GM12878 (cell line): Measurements from ENCODE around the gene GRIK2. TPM values are rescaled to one million over a fixed set of nuclear protein-coding genes. Genes with fewer than 3 reads are reported as not detected.

Source experiments
- ATAC-seq: fragments of 200-7000 bp; cut with Tn5 transposase; 3 replicates; pipeline ENCODE4 v1.9.1; 2020; ENCODE audit warnings: mild to moderate bottlenecking, moderate library complexity
- BruUV-seq: library from RNA; stranded (reverse); fragments of 400-500 nt; replicated peaks from 2 replicates; lab custom pipeline; 2021; lab: Mats Ljungman, UMichigan
- CTCF ChIA-PET: fragments of 300-600 bp; sonication (Branson Sonifier 250); formaldehyde crosslinking; extraction: SDS; loops from one replicate; lab custom pipeline; 2021; ENCODE audit warnings: inconsistent platforms; lab: Yijun Ruan, JAX
- POLR2A ChIA-PET: fragments of 350-600 bp; formaldehyde crosslinking; extraction: SDS; loops from one replicate; lab custom pipeline; 2021; ENCODE audit warnings: inconsistent platforms; lab: Charles Lee
- RAD21 ChIA-PET: fragments of 300-600 bp; sonication (Branson Sonifier 250); formaldehyde crosslinking; loops from one replicate; lab custom pipeline; 2023; ENCODE audit warnings: antibody characterized with exemption; ENCODE audit not compliant: unreplicated experiment; lab: Charles Lee
- SMC1A ChIA-PET: fragments of 300-600 bp; sonication (Branson Sonifier 250); formaldehyde crosslinking; loops from one replicate; lab custom pipeline; 2023; ENCODE audit not compliant: unreplicated experiment, uncharacterized antibody; lab: Charles Lee
- DNase-seq: peaks from one replicate; pipeline ENCODE4 v3.0.0-alpha.2; 2011; ENCODE audit warnings: low read depth, low spot score
- FAIRE-seq: peaks from 3 replicates; lab custom pipeline; 2011; peaks lifted over from hg19 to GRCh38; lab: Jason Lieb, UNC
- H2AFZ ChIP-seq: 2 replicates; pipeline ENCODE4 v1.6.0; 2011; ENCODE audit warnings: low read depth, low read length, control low read depth; ENCODE audit not compliant: control insufficient read depth
- H3K27ac ChIP-seq: 2 replicates; pipeline ENCODE4 v1.5.1; 2011; ENCODE audit warnings: control low read depth; ENCODE audit not compliant: control insufficient read depth, insufficient read depth
- H3K27me3 ChIP-seq, 2 experiments: replicated peaks in 1 of 2; 2 replicates each; pipeline versions ENCODE4 v1.6.0 to v1.6.1; 2011; ENCODE audit warnings: low read length in 1 of 2; ENCODE audit not compliant: control insufficient read depth in 2 of 2, insufficient read depth in 2 of 2
- H3K36me3 ChIP-seq, 2 experiments: 2 replicates each; pipeline ENCODE4 v1.5.1; 2011; ENCODE audit warnings: low read length in 1 of 2; ENCODE audit not compliant: control insufficient read depth in 2 of 2, insufficient read depth in 2 of 2
- H3K4me1 ChIP-seq: 2 replicates; pipeline ENCODE4 v1.6.1; 2011; ENCODE audit warnings: mild to moderate bottlenecking, low read length, moderate library complexity, mixed read lengths; ENCODE audit not compliant: control insufficient read depth, insufficient read depth
- H3K4me2 ChIP-seq: 2 replicates; pipeline ENCODE4 v1.6.0; 2011; ENCODE audit warnings: control low read depth; ENCODE audit not compliant: control insufficient read depth, insufficient read depth
- H3K4me3 ChIP-seq: fragments of 200-600 bp; sonication (generic); 2 replicates; pipeline ENCODE4 v1.5.1; 2016
- H3K79me2 ChIP-seq: 2 replicates; pipeline ENCODE4 v1.6.0; 2011; ENCODE audit warnings: low read length; ENCODE audit not compliant: control insufficient read depth, insufficient read depth
- H3K9ac ChIP-seq: 2 replicates; pipeline ENCODE4 v1.8.0; 2011; ENCODE audit warnings: low read length, control low read depth, mixed read lengths; ENCODE audit not compliant: control insufficient read depth, insufficient read depth
- H3K9me3 ChIP-seq: replicated peaks from 3 replicates; pipeline ENCODE4 v1.5.1; 2011; ENCODE audit warnings: mild to moderate bottlenecking, low read length; ENCODE audit not compliant: control insufficient read depth, insufficient read depth
- H4K20me1 ChIP-seq: 2 replicates; pipeline ENCODE4 v1.6.0; 2011; ENCODE audit not compliant: control insufficient read depth, insufficient read depth
- ATF3 ChIP-seq: IDR thresholded peaks from 2 replicates; pipeline ENCODE4 v1.6.1; 2011; ENCODE audit warnings: low read depth, mild to moderate bottlenecking, low read length, moderate library complexity, borderline replicate concordance; ENCODE audit errors: extremely low read depth
- BMI1 ChIP-seq: fragments of 450-650 bp; IDR thresholded peaks from 2 replicates; pipeline ENCODE4 v1.6.1; 2016; ENCODE audit warnings: mild to moderate bottlenecking, moderate library complexity, borderline replicate concordance
- EZH2 ChIP-seq: IDR thresholded peaks from 2 replicates; pipeline ENCODE4 v1.6.1; 2012; ENCODE audit warnings: low read depth, mild to moderate bottlenecking, control low read depth, inconsistent platforms, low read length, borderline replicate concordance; ENCODE audit not compliant: control insufficient read depth
- RAD21 ChIP-seq: IDR thresholded peaks from 2 replicates; pipeline ENCODE4 v1.6.1; 2011; ENCODE audit warnings: mild to moderate bottlenecking, low read depth, low read length, moderate library complexity; ENCODE audit not compliant: insufficient read depth
- REST ChIP-seq: IDR thresholded peaks from 2 replicates; pipeline ENCODE4 v1.6.1; 2012; ENCODE audit warnings: mild to moderate bottlenecking, low read depth, low read length
- ZNF274 ChIP-seq: IDR thresholded peaks from one replicate; pipeline ENCODE4 v1.8.0; 2011; ENCODE audit not compliant: insufficient read length, insufficient read depth
- WGBS: methylation state at CpG from one replicate; pipeline ENCODE4 v1.1.6; 2016; ENCODE audit warnings: low lambda C conversion rate; ENCODE audit not compliant: insufficient replicate concordance, insufficient coverage; ENCODE audit errors: missing lambda C conversion rate; 5-methylcytosine and 5-hydroxymethylcytosine counted together
- in situ Hi-C: fragments of 300-500 bp; cut with MboI; formaldehyde crosslinking; loops from 9 replicates; pipeline ENCODE4 v1.14.3; 2018; ENCODE audit warnings: mixed read lengths
- intact Hi-C: fragments of 100-400 bp; cut with micrococcal nuclease; formaldehyde crosslinking; loops from one replicate; pipeline ENCODE4 v1.14.2; 2022; ENCODE audit not compliant: unreplicated experiment
- polyA plus RNA-seq, 11 experiments: library from polyadenylated mRNA; depleted of rRNA in 4 of 11; unstranded in 6 of 11; stranded (reverse) in 5 of 11; fragments of >200 nt; fragmentation: Nextera tagmentation in 4 of 11; fragmentation: Illumina TruSeq in 1 of 11; extraction: Ambion mirVana in 4 of 11; extraction: Trizol in 1 of 11; gene quantifications; 1 replicate in 1 of 11; 2 replicates in 10 of 11; pipeline versions ENCODE4 v1.2.1 to v1.2.3, GENCODE V29; 2011 to 2016; ENCODE audit warnings: inconsistent platforms in 2 of 11, missing spikeins in 2 of 11, low read depth in 1 of 11
- total RNA-seq, 4 experiments: library from RNA; depleted of rRNA in 3 of 4; stranded (reverse); fragments of >200 nt in 3 of 4; fragmentation: Illumina TruSeq in 1 of 4; extraction: Trizol in 1 of 4; gene quantifications; 2 replicates each; pipeline versions ENCODE4 v1.2.1 to v1.2.3, GENCODE V29; 2013 to 2021

GRIK2 gene
- total and polyA plus RNA-seq, 10 of the 15 experiments (the other 5 are each of a cell fraction or from before 2014, with no cell fraction given), result not detected

DNA sequence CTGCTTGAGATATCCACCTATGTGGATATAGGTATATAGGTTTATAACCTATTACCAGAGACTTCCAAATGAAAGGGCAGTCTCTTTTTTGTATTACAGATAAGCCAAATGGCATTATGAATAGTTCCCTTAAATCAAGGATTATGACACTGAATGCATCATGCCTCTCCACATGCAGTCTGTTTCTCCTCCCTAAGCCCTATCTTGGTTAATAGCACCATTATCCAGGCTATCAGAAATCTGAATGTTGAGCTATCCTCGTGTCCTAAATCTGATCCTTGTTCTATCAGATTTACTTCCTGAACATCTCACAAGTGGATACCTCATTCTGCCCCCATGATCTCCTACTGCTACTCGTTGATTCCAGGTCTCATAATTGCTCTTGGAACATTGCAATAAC, 138.0 kb downstream of the GRIK2 start:
- Histone ChIP-seq H3K4me1 (no peaks in the 10 kb centered on the region), H3K27me3 (no peaks in the 10 kb centered on the region), H3K36me3 (no peaks in the 10 kb centered on the region), H4K20me1 (no peaks in the 10 kb centered on the region), H3K27ac (no peak overlapping the region), H3K4me2 (no peak overlapping the region), H3K4me3 (no peak overlapping the region), H2AFZ (no peak overlapping the region), H3K9me3 (no peaks in the 10 kb centered on the region), H3K9ac (no peak overlapping the region), H3K79me2 (no peaks in the 10 kb centered on the region)
- TF ChIP-seq EZH2 (no peak), ZNF274 (no peak), RAD21 (no peak), BMI1 (no peak), REST (no peak), ATF3 (no peak)
- intact Hi-C loops (no loop called here), in situ Hi-C loops (no loop called here)
- ChIA-PET POLR2A (no interaction called here), SMC1A (interaction anchor here (0.7 kb wide), 1 partner anchor 511 kb away, joined by 5 read pairs; no protein-coding TSS in a partner anchor), CTCF (no interaction called here), RAD21 (no interaction called here)
- FAIRE-seq (no peak), DNase-seq (no peak), ATAC-seq (no peak)
- WGBS, result 0% methylated on average over 2 of the region's 2 CpGs
- no TSS peak for BruUV-seq
